Left lung (tissue), 10 donors: ENCODE data around the gene CTNND2. TPM values are rescaled to one million over a fixed set of nuclear protein-coding genes. Genes with fewer than 3 reads are reported as not detected.

Source experiments
- ATAC-seq: fragments of 200-7000 bp; cut with Tn5 transposase; one replicate; pipeline ENCODE4 v1.9.1; 2020; ENCODE audit warnings: moderate library complexity
- DNase-seq, 4 donors: peaks; one replicate each; pipeline ENCODE4 v3.0.0-alpha.2; 2013 to 2020
- H3K27ac ChIP-seq, 2 donors: fragments of 200-600 bp; sonication (generic) in 1 of 2; one replicate each; pipeline versions ENCODE4 v1.5.0 to v1.8.0; 2020 to 2021
- H3K27me3 ChIP-seq, 2 donors: fragments of 200-600 bp; sonication (generic) in 1 of 2; one replicate each; pipeline versions ENCODE4 v1.5.0 to v1.8.0; 2020 to 2021
- H3K36me3 ChIP-seq, 2 donors: fragments of 200-600 bp; sonication (generic) in 1 of 2; one replicate each; pipeline versions ENCODE4 v1.5.0 to v1.8.0; 2020 to 2021
- H3K4me1 ChIP-seq, 2 donors: fragments of 200-600 bp; one replicate each; pipeline ENCODE4 v1.8.0; 2021
- H3K4me3 ChIP-seq, 2 donors: fragments of 200-600 bp; sonication (generic) in 1 of 2; one replicate each; pipeline versions ENCODE4 v1.5.0 to v1.8.0; 2020 to 2021; ENCODE audit warnings: mild to moderate bottlenecking in 1 of 2
- H3K9me3 ChIP-seq, 2 donors: fragments of 200-600 bp; sonication (generic) in 1 of 2; one replicate each; pipeline versions ENCODE4 v1.5.0 to v1.8.0; 2020 to 2021
- CTCF ChIP-seq, 2 donors: fragments of 200-600 bp; sonication (generic) in 1 of 2; IDR thresholded peaks; one replicate each; pipeline versions ENCODE4 v1.5.0 to v1.8.0; 2021; ENCODE audit warnings: antibody characterized with exemption in 2 of 2
- intact Hi-C, 2 donors: fragments of 100-400 bp; cut with DNase I; formaldehyde crosslinking; loops; one replicate each; pipeline versions ENCODE4 v1.11.2 to v1.14.2; 2022
- polyA plus RNA-seq, 6 donors: library from polyadenylated mRNA; unstranded; fragments of 120-200 nt; gene quantifications; one replicate each; pipeline ENCODE4 v1.2.1, GENCODE V29; 2013; ENCODE audit not compliant: insufficient read length in 6 of 6
- total RNA-seq, 2 donors: library from RNA; stranded (reverse); fragmentation: NEBNext Ultra II Directional; extraction: Animal tissue kit (Norgen Biotek cat#: 25700); gene quantifications; one replicate each; pipeline ENCODE4 v1.2.1, GENCODE V29; 2021
- donor health status: DM: no; HTN: yes; CAD: no.
- donor health status: DM: no; HTN: no; CAD: no.

CTNND2 gene
- total and polyA plus RNA-seq, 8 donors = 1.2 to 4.2 (median 2.2) TPM; not detected in 1

DNA sequence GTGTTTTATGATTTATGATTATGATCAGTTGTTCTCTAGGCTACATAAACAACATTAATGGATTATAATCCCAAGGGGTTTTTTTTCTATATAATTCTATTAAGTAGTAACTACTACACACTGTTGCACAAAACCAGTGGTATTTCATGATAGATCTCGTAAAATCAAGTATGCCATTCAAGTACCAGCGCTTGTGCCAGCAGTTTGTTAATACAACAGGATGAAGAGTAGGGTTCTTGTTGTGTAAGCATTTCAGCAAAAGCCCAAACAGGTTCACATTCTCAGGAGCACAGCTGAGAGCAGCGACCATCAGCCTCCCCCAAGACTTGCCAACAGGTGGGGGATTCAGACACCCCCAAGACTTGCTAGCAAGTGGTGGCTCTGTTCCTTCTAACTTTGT lies 88.8 kb downstream of the CTNND2 start:
- Histone ChIP-seq H3K27me3 (no peaks in the 10 kb centered on the region), H3K27ac (no peak overlapping the region), H3K9me3 (peaks cover 0 to 6% of the 10 kb centered on the region in 2 donors), H3K4me3 (no peak overlapping the region), H3K36me3 (no peaks in the 10 kb centered on the region), H3K4me1 (no peaks in the 10 kb centered on the region)
- DNase-seq (no peak), ATAC-seq (no peak)
- no peak for TF ChIP-seq CTCF (IDR thresholded peaks at IDR 0.05)
- intact Hi-C loops = no loop called here

DNA sequence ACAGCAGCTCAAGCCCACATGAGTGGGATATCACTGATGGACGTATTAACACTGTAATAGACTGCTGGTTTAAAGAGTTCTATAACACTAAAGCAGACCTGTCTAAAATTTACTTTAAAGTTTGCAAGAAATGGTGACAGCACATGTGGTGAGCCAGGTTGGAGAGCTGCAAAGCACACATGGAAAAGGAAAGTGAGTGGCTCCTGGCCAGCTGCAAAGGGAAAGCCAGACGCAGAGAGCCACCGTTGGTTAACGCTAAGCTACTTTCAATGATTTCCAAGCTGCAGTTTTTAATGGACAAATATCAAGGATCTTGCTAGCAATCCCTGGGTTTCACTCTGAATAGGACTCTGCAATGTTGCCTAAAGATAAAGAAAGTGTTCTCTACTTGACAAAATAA lies 89.9 kb downstream of the CTNND2 start:
- H3K27me3 ChIP-seq = no peaks in the 10 kb centered on the region
- no peaks in the 10 kb centered on the region for H3K4me1 ChIP-seq
- no peak overlapping the region for H3K4me3 ChIP-seq
- H3K36me3 ChIP-seq = no peaks in the 10 kb centered on the region
- peaks cover 0 to 6% of the 10 kb centered on the region in 2 donors for H3K9me3 ChIP-seq
- no peak for TF ChIP-seq CTCF (IDR thresholded peaks at IDR 0.05)
- no peak overlapping the region for H3K27ac ChIP-seq
- intact Hi-C loops = no loop called here
- no peak for DNase-seq
- no peak for ATAC-seq

DNA sequence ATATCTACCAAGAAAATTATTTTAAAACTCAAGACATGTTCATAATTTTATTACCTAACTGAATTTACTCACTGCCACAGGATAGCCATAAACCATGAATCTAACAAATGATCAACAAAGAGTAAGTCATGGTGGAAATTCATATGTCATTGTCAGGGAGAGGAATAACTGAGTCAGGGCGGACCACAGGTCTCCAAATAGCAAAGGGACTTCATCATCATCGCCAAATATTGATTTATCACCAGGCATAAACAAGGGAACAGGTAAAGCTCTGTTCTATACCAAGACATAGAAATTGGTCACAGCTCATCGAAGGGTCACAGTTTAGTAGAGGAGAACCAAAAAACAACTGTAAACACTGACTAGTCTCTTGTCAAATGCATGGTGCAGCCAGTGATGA lies 94.8 kb downstream of the CTNND2 start:
- H3K9me3 ChIP-seq = no peaks in the 10 kb centered on the region
- no peaks in the 10 kb centered on the region for H3K27me3 ChIP-seq
- H3K27ac ChIP-seq = no peak overlapping the region
- intact Hi-C loops = no loop called here
- H3K36me3 ChIP-seq = no peaks in the 10 kb centered on the region
- TF ChIP-seq CTCF (IDR thresholded peaks at IDR 0.05) = no peak
- H3K4me1 ChIP-seq = no peaks in the 10 kb centered on the region
- no peak overlapping the region for H3K4me3 ChIP-seq
- ATAC-seq (no peak), DNase-seq (no peak)

- intact Hi-C loops = no loop called here
- no peak for ATAC-seq
- H3K36me3 ChIP-seq = no peaks in the 10 kb centered on the region
These were observed 100.8 kb downstream of the CTNND2 start for GRCh38 chr5:11803436-11803835.

GRCh38 chr5:11801061-11801460 lies 103.2 kb downstream of the CTNND2 start:
- TF ChIP-seq CTCF (IDR thresholded peaks at IDR 0.05) = no peak
- no peaks in the 10 kb centered on the region for H3K9me3 ChIP-seq
- no peak overlapping the region for H3K27ac ChIP-seq
- no peaks in the 10 kb centered on the region for H3K27me3 ChIP-seq
- no peak overlapping the region for H3K4me3 ChIP-seq
- DNase-seq (no peak), ATAC-seq (no peak)
- intact Hi-C loops = no loop called here
- H3K4me1 ChIP-seq = no peaks in the 10 kb centered on the region
- H3K36me3 ChIP-seq = no peaks in the 10 kb centered on the region

More at GRCh38 chr5:11803436-11803835, 100.8 kb downstream of the CTNND2 start:
- no peaks in the 10 kb centered on the region for H3K27me3 ChIP-seq
- DNase-seq = no peak
- no peaks in the 10 kb centered on the region for H3K4me1 ChIP-seq
- H3K4me3 ChIP-seq = no peak overlapping the region
- TF ChIP-seq CTCF (IDR thresholded peaks at IDR 0.05) = no peak
- no peak overlapping the region for H3K27ac ChIP-seq
- H3K9me3 ChIP-seq = no peaks in the 10 kb centered on the region
